ENCODE data around the gene CBARP.

GRCh38 chr19:1234051-1234954 lies 3.5 kb downstream of the CBARP start:
- TF ChIP-seq EZH2 (IDR thresholded peaks at IDR 0.05; ENCODE audit: low read length, missing control alignments) (no peak), CTCF (conservative IDR thresholded peaks at IDR 0.05 in 1 of 2, IDR thresholded peaks at IDR 0.05 in 1 of 2; ENCODE audit: low read depth in 1 of 2, low read length in 2 of 2) (no peak)
